ENCODE measurements around the gene FES. TPM values are rescaled to one million over a fixed set of nuclear protein-coding genes. Genes with fewer than 3 reads are reported as not detected.

The FES gene
- total and polyA plus RNA-seq, 12 donors = 8.6 to 27.7 (median 12.9) TPM

DNA sequence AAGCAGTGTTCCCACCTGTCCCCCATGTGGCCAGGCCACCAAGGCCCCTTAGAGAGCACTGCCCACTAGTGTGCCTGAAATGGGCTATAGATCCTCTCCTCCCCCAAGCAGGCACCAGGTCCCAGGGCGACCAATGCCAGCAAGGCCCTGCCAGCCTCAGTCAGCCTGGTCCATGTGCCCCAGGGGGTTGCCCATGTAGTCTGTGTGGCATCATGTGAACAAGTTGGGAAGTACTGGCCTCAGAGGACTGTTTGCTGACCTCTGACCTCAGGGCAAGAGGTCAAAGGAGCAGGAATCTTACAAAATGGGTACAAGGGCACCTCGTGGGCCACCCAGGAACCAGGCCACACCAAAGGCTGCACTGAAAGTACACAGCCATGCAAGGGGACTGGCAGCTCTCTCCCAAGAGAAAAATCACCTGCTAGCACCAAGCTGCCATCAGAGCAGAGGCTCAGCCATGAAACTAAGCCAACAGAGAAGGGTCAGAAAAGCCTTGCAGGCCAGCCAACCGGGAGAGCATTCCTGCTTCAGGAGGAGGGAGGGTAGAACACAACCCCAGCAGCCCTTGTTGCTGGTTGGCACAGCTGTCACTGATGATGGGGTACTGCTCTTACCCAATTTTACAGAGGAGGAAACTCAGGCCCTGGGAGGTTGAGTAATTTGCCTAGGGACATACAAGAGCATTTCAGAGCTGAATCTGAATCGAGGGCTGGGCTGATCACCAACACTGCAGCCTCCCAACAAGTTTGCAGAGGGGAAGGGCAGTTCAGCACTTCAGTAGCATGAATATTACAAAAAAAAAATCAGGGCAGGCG lies 21.1 kb upstream of the FES start:
- ATAC-seq = peak; percentile 13 to 70 (median 31)
- no peak for DNase-seq
- TF ChIP-seq CTCF (IDR thresholded peaks at IDR 0.05) = no peak
- H3K4me3 ChIP-seq = no peak overlapping the region
- peaks cover 3 to 51% (median 16%) of the 10 kb centered on the region in 9 donors for H3K4me1 ChIP-seq
- intact Hi-C loops (cut with DNase I) = loop anchor here in 1 of 10 donors (10.0 kb wide), 1 partner anchor 98 kb away; no protein-coding TSS in a partner anchor
- H3K27ac ChIP-seq = peak overlapping the region in 5 of 10 donors; percentile 7 to 59 (median 27)
- no peaks in the 10 kb centered on the region for H3K9me3 ChIP-seq
- no peaks in the 10 kb centered on the region for H3K36me3 ChIP-seq
- WGBS, 2 donors = 66 to 82% methylated on average over 5 of the region's 5 CpGs
- H3K27me3 ChIP-seq = no peaks in the 10 kb centered on the region

GRCh38 chr15:90863987-90864386 lies 20.3 kb upstream of the FES start:
- intact Hi-C loops (cut with DNase I) = loop anchor here in 1 of 10 donors (10.0 kb wide), 1 partner anchor 99 kb away; no protein-coding TSS in a partner anchor
- no peaks in the 10 kb centered on the region for H3K9me3 ChIP-seq
- H3K4me3 ChIP-seq = no peak overlapping the region
- H3K27ac ChIP-seq = peak overlapping the region in 1 of 10 donors; percentile 59
- H3K27me3 ChIP-seq = no peaks in the 10 kb centered on the region
- no peak for ATAC-seq
- no peaks in the 10 kb centered on the region for H3K36me3 ChIP-seq
- 93 to 94% methylated on average over 4 of the region's 4 CpGs for WGBS, 2 donors
- TF ChIP-seq CTCF (IDR thresholded peaks at IDR 0.05) = no peak
- H3K4me1 ChIP-seq = peaks cover 5 to 59% (median 24%) of the 10 kb centered on the region in 9 donors
- DNase-seq = no peak

DNA sequence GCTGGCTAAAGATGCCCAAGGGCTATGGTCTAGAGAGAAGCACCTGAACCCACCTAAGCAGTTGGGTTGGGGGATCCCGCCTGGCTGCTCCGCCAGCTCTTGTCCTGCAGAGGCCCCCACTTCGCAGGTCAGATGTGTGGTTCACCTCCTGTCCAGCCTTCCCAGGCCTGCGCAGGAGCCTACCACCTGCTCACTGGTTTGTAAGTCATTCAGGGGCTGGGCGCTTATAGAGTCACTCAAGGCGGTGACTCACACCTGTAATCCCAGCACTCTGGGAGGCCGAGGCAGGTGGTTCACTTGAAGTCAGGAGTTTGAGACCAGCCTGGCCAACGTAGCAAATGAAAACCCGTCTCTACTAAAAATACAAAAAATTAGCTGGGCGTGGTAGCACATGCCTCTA lies 19.8 kb upstream of the FES start:
- Histone ChIP-seq H3K27ac (no peak overlapping the region), H3K4me3 (no peak overlapping the region), H3K36me3 (no peaks in the 10 kb centered on the region), H3K9me3 (no peaks in the 10 kb centered on the region), H3K4me1 (peaks cover 6 to 59% (median 28%) of the 10 kb centered on the region in 9 donors), H3K27me3 (no peaks in the 10 kb centered on the region)
- no peak for DNase-seq
- no peak for ATAC-seq
- no peak for TF ChIP-seq CTCF (IDR thresholded peaks at IDR 0.05)
- 95 to 96% methylated on average over 10 of the region's 10 CpGs for WGBS, 2 donors
- intact Hi-C loops (cut with DNase I) = loop anchor here in 1 of 10 donors (10.0 kb wide), 1 partner anchor 100 kb away; no protein-coding TSS in a partner anchor

- intact Hi-C loops (cut with DNase I) = loop anchor here in 2 of 10 donors (5.0 to 10.0 kb wide), 2 partner anchors 53 to 101 kb away; no protein-coding TSS in a partner anchor
- Histone ChIP-seq H3K4me3 (no peak overlapping the region), H3K27ac (no peak overlapping the region), H3K9me3 (no peaks in the 10 kb centered on the region), H3K4me1 (peaks cover 6 to 59% (median 32%) of the 10 kb centered on the region in 9 donors), H3K27me3 (no peaks in the 10 kb centered on the region), H3K36me3 (no peaks in the 10 kb centered on the region)
- WGBS, 2 donors = 95 to 97% methylated on average over 4 of the region's 4 CpGs
- ATAC-seq = no peak
- no peak for TF ChIP-seq CTCF (IDR thresholded peaks at IDR 0.05)
- no peak for DNase-seq
These were observed 18.6 kb upstream of the FES start for GRCh38 chr15:90865702-90866101.

Measured in heart right ventricle (tissue), 16 donors.